ENCODE measurements around the gene EPB41L3.

EPB41L3 gene

GRCh38 chr18:5397102-5397501 is 146.7 kb downstream of the EPB41L3 start:
- Histone ChIP-seq H3K27ac (ENCODE audit: extremely low read depth, low read depth, low read length) (no peak overlapping the region), H3K4me1 (ENCODE audit: control insufficient read depth, insufficient read depth, low read length) (no peaks in the 10 kb centered on the region), H3K9me3 (ENCODE audit: control insufficient read depth, insufficient read depth, low read depth, low read length) (no peaks in the 10 kb centered on the region), H3K36me3 (ENCODE audit: control insufficient read depth in 2 of 2, insufficient read depth in 1 of 2, low read length in 2 of 2) (peaks cover 23 to 64% of the 10 kb centered on the region in 2 experiments), H3K4me3 (ENCODE audit: low read depth, low read length) (no peak overlapping the region)
- CTCF ChIA-PET = no interaction called here
- TF ChIP-seq BCL11A (tag by site-specific recombination; IDR thresholded peaks at IDR 0.05; ENCODE audit: low read depth) (no peak), ZNF221 (tag by site-specific recombination; IDR thresholded peaks at IDR 0.05; ENCODE audit: borderline replicate concordance) (no peak), ZNF561 (tag by site-specific recombination; IDR thresholded peaks at IDR 0.05; ENCODE audit: borderline replicate concordance) (no peak), KLF10 (tag by site-specific recombination; IDR thresholded peaks at IDR 0.05) (no peak), ZNF398 (tag by site-specific recombination; IDR thresholded peaks at IDR 0.05) (no peak), EGR2 (tag by site-specific recombination; IDR thresholded peaks at IDR 0.05; ENCODE audit: low read depth) (no peak), ELK4 (IDR thresholded peaks at IDR 0.05; ENCODE audit: borderline replicate concordance, low read depth, low read length) (no peak), ZNF621 (tag by site-specific recombination; IDR thresholded peaks at IDR 0.05) (no peak), ZNF280D (tag by site-specific recombination; IDR thresholded peaks at IDR 0.05) (no peak), YY1 (tag by site-specific recombination; IDR thresholded peaks at IDR 0.05) (no peak), ZNF157 (tag by site-specific recombination; IDR thresholded peaks at IDR 0.05) (no peak), ZNF18 (tag by site-specific recombination; IDR thresholded peaks at IDR 0.05) (no peak), GFI1B (tag by site-specific recombination; IDR thresholded peaks at IDR 0.05) (no peak), ZNF354C (tag by site-specific recombination; IDR thresholded peaks at IDR 0.05; ENCODE audit: borderline replicate concordance, low read depth) (no peak), ZIC2 (tag by site-specific recombination; IDR thresholded peaks at IDR 0.05) (no peak), ZNF416 (tag by site-specific recombination; IDR thresholded peaks at IDR 0.05) (no peak), ZBTB44 (tag by site-specific recombination; IDR thresholded peaks at IDR 0.05) (no peak)
- POLR2A ChIA-PET = no interaction called here
